ENCODE results near the gene D2HGDH. TPM values are rescaled to one million over a fixed set of nuclear protein-coding genes. Genes with fewer than 3 reads are reported as not detected.

Gene D2HGDH
- total RNA-seq, 1 experiment from 2014 or later = 46.3 TPM

DNA sequence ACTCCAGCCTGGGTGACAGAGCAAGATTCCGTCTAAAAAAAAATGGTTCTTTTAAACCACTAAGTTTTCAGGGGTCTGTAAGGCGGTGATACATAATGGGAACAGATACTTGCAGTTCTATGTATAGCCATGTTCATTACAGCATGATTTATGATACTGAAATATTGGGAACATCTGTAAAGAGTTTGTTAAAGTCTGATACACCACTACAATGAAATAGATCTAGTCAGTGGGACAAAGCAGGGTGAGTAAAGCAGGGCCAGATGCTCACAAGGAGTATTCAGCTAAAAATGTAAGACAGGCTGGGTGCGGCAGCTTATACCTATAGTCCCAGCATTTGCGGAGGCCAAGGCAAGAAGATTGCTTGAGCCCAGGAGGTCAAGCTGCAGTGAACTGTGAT lies 38.8 kb upstream of the D2HGDH start:
- BruUV-seq (replicated peaks) = no TSS peak
- no peak for TF ChIP-seq JUND (IDR thresholded peaks at IDR 0.05)
- no peak for ATAC-seq

DNA sequence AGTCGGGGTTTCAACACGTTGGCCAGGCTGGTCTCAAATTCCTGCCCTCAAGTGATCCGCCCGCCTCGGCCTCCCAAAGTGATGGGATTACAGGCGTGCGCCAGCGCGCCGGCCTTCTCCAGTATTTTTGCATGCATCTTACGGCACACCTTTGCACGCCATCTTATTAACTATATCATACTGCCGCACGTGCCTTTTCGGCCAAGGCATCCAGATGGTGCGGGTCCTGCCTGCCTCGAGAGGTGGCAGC lies 33.4 kb upstream of the D2HGDH start:
- ATAC-seq = no peak

More for the DNA sequence above, 38.8 kb upstream of the D2HGDH start:
- no peak overlapping the region for H2AFZ ChIP-seq (ENCODE audit: low read depth, low read length, poor library complexity, severe bottlenecking)
- peaks cover 15 to 23% of the 10 kb centered on the region in 2 experiments for H3K4me1 ChIP-seq (ENCODE audit: control insufficient read depth in 1 of 2, insufficient read depth in 2 of 2, low read length in 2 of 2)
- no peaks in the 10 kb centered on the region for H3K9me2 ChIP-seq (ENCODE audit: insufficient read depth)
- peaks cover 3 to 5% of the 10 kb centered on the region in 2 experiments; a peak in 1 of 4 replicates for H3K36me3 ChIP-seq (ENCODE audit: control insufficient read depth in 1 of 2, insufficient read depth in 2 of 2, low read length in 2 of 2)
- intact Hi-C loops (cut with micrococcal nuclease) = no loop called here
- ChIA-PET RAD21 (ENCODE audit: low non-redundant PET in 1 of 2, low total read pairs in 2 of 2, uncharacterized antibody in 2 of 2, unreplicated experiment in 2 of 2) (no interaction called here), POLR2A (no interaction called here), CTCF (no interaction called here)
- no peak overlapping the region for H3K4me2 ChIP-seq (ENCODE audit: low read length)
- peaks cover 2% of the 10 kb centered on the region; the same call in 1 of the 2 replicates for H3K79me2 ChIP-seq (ENCODE audit: insufficient read depth, low read length)
- DNase-seq (ENCODE audit: low read depth, low spot score) = no peak
- no peaks in the 10 kb centered on the region for H3K9me3 ChIP-seq (ENCODE audit: control insufficient read depth in 1 of 2, insufficient read depth in 1 of 2, low read depth in 1 of 2, low read length in 2 of 2)
- no peak overlapping the region for H3K27ac ChIP-seq (ENCODE audit: low read depth, low read length)
- no peak overlapping the region for H3K4me3 ChIP-seq (replicated peaks in 1 of 2; ENCODE audit: low read depth in 1 of 2, low read length in 2 of 2)
- H3K27me3 ChIP-seq (ENCODE audit: insufficient read depth, low read length) = no peaks in the 10 kb centered on the region
- H3K9ac ChIP-seq (ENCODE audit: low read length) = no peak overlapping the region
- no peaks in the 10 kb centered on the region for H4K20me1 ChIP-seq (ENCODE audit: insufficient read depth)

More for the DNA sequence above, 33.4 kb upstream of the D2HGDH start:
- Histone ChIP-seq H3K79me2 (ENCODE audit: insufficient read depth, low read length) (peaks cover 28% of the 10 kb centered on the region), H4K20me1 (ENCODE audit: insufficient read depth) (no peaks in the 10 kb centered on the region), H3K4me2 (ENCODE audit: low read length) (peak overlapping the region; percentile 78), H3K36me3 (ENCODE audit: control insufficient read depth in 1 of 2, insufficient read depth in 2 of 2, low read length in 2 of 2) (peaks cover 6 to 19% of the 10 kb centered on the region in 2 experiments; a peak in 3 of 4 replicates), H3K9ac (ENCODE audit: low read length) (peak overlapping the region; percentile 92), H3K27ac (ENCODE audit: low read depth, low read length) (peak overlapping the region; percentile 99), H3K4me1 (ENCODE audit: control insufficient read depth in 1 of 2, insufficient read depth in 2 of 2, low read length in 2 of 2) (peaks cover 22 to 42% of the 10 kb centered on the region in 2 experiments), H2AFZ (ENCODE audit: low read depth, low read length, poor library complexity, severe bottlenecking) (no peak overlapping the region), H3K9me2 (ENCODE audit: insufficient read depth) (no peaks in the 10 kb centered on the region), H3K4me3 (replicated peaks in 1 of 2; ENCODE audit: low read depth in 1 of 2, low read length in 2 of 2) (peak overlapping the region; percentile 62 to 67), H3K9me3 (ENCODE audit: control insufficient read depth in 1 of 2, insufficient read depth in 1 of 2, low read depth in 1 of 2, low read length in 2 of 2) (peaks cover 5 to 6% of the 10 kb centered on the region in 2 experiments; a peak in 1 of 4 replicates), H3K27me3 (ENCODE audit: insufficient read depth, low read length) (no peaks in the 10 kb centered on the region)
- ChIA-PET POLR2A (interaction anchor here (2.6 kb wide), 1 partner anchor 13 kb away, joined by 9 read pairs; no protein-coding TSS in a partner anchor), CTCF (interaction anchor here (1.3 to 2.7 kb wide), 2 partner anchors 30 to 33 kb away, joined by 5 to 9 read pairs; partner anchors contain the start of gene D2HGDH), RAD21 (ENCODE audit: low non-redundant PET in 1 of 2, low total read pairs in 2 of 2, uncharacterized antibody in 2 of 2, unreplicated experiment in 2 of 2) (interaction anchor here in 1 of 2 experiments (1.1 kb wide), 1 partner anchor 33 kb away, joined by 6 read pairs; the partner anchor contains the start of gene D2HGDH)
- intact Hi-C loops (cut with micrococcal nuclease) = loop anchor here (1.0 to 5.0 kb wide), 3 partner anchors 15 to 344 kb away; partner anchors contain the start of genes D2HGDH, DTYMK and FARP2
- no peak for DNase-seq (ENCODE audit: low read depth, low spot score)
- no TSS peak for BruUV-seq (replicated peaks)
- TF ChIP-seq, protein P1, sequence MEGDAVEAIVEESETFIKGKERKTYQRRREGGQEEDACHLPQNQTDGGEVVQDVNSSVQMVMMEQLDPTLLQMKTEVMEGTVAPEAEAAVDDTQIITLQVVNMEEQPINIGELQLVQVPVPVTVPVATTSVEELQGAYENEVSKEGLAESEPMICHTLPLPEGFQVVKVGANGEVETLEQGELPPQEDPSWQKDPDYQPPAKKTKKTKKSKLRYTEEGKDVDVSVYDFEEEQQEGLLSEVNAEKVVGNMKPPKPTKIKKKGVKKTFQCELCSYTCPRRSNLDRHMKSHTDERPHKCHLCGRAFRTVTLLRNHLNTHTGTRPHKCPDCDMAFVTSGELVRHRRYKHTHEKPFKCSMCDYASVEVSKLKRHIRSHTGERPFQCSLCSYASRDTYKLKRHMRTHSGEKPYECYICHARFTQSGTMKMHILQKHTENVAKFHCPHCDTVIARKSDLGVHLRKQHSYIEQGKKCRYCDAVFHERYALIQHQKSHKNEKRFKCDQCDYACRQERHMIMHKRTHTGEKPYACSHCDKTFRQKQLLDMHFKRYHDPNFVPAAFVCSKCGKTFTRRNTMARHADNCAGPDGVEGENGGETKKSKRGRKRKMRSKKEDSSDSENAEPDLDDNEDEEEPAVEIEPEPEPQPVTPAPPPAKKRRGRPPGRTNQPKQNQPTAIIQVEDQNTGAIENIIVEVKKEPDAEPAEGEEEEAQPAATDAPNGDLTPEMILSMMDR (IDR thresholded peaks at IDR 0.05 in 2 of 3, conservative IDR thresholded peaks at IDR 0.05 in 1 of 3; ENCODE audit: borderline replicate concordance in 1 of 3, insufficient read depth in 1 of 3, low read depth in 2 of 3, low read length in 2 of 3) = peak in 1 of 3 experiments; percentile 40; a peak in 2 of 6 replicates
- TF ChIP-seq CBX3 (IDR thresholded peaks at IDR 0.05; ENCODE audit: low read depth) = peak; percentile 86; the same call in 1 of the 2 replicates
- TF ChIP-seq SP1 (IDR thresholded peaks at IDR 0.05; ENCODE audit: low read depth) = peak; percentile 39; the same call in 1 of the 2 replicates
- TF ChIP-seq FOSL1 (IDR thresholded peaks at IDR 0.05; ENCODE audit: low read depth) = no peak
- TF ChIP-seq SIN3A (IDR thresholded peaks at IDR 0.05; ENCODE audit: low read depth) = no peak
